ENCODE measurements around the gene SETD3.

Gene SETD3

GRCh38 chr14:99402950-99403349, 77.7 kb downstream of the SETD3 start:
- H3K27me3 ChIP-seq (ENCODE audit: low read depth, low read length): no peaks in the 10 kb centered on the region
- TF ChIP-seq EZH2phosphoT487 (IDR thresholded peaks at IDR 0.05; ENCODE audit: low read depth) (no peak), CTCF (IDR thresholded peaks at IDR 0.05; ENCODE audit: low read depth, low read length) (no peak)
- H3K9ac ChIP-seq (ENCODE audit: low read length): no peak overlapping the region
- no peak overlapping the region for H3K27ac ChIP-seq (ENCODE audit: low read length)
- no peak overlapping the region for H3K4me2 ChIP-seq (ENCODE audit: low read length)
- H4K20me1 ChIP-seq (ENCODE audit: insufficient read depth, low read length): no peaks in the 10 kb centered on the region
- H3K9me3 ChIP-seq (ENCODE audit: insufficient read depth, low read length): no peaks in the 10 kb centered on the region
- H3K36me3 ChIP-seq (replicated peaks; ENCODE audit: low read depth, low read length): peaks cover 27% of the 10 kb centered on the region
- no peaks in the 10 kb centered on the region for H3K79me2 ChIP-seq (ENCODE audit: low read length)
- H3K4me1 ChIP-seq (ENCODE audit: low read length): no peaks in the 10 kb centered on the region
- no peak overlapping the region for H2AFZ ChIP-seq (ENCODE audit: low read depth, low read length)
- H3K4me3 ChIP-seq (ENCODE audit: low read length): no peak overlapping the region

- TF ChIP-seq EZH2phosphoT487 (IDR thresholded peaks at IDR 0.05; ENCODE audit: low read depth) (no peak), CTCF (IDR thresholded peaks at IDR 0.05; ENCODE audit: low read depth, low read length) (no peak)
- Histone ChIP-seq H3K79me2 (ENCODE audit: low read length) (no peaks in the 10 kb centered on the region), H3K4me3 (ENCODE audit: low read length) (no peak overlapping the region), H3K27ac (ENCODE audit: low read length) (no peak overlapping the region), H3K27me3 (ENCODE audit: low read depth, low read length) (no peaks in the 10 kb centered on the region), H3K9me3 (ENCODE audit: insufficient read depth, low read length) (no peaks in the 10 kb centered on the region), H3K4me2 (ENCODE audit: low read length) (no peak overlapping the region), H3K36me3 (replicated peaks; ENCODE audit: low read depth, low read length) (peaks cover 27% of the 10 kb centered on the region), H4K20me1 (ENCODE audit: insufficient read depth, low read length) (no peaks in the 10 kb centered on the region), H3K9ac (ENCODE audit: low read length) (no peak overlapping the region), H2AFZ (ENCODE audit: low read depth, low read length) (no peak overlapping the region), H3K4me1 (ENCODE audit: low read length) (no peaks in the 10 kb centered on the region)
These were observed 78.4 kb downstream of the SETD3 start for GRCh38 chr14:99402285-99402648.

- TF ChIP-seq CTCF (IDR thresholded peaks at IDR 0.05; ENCODE audit: low read depth, low read length): no peak
- Histone ChIP-seq H3K9me3 (ENCODE audit: insufficient read depth, low read length) (no peaks in the 10 kb centered on the region), H3K79me2 (ENCODE audit: low read length) (no peaks in the 10 kb centered on the region), H3K27ac (ENCODE audit: low read length) (no peak overlapping the region), H3K4me1 (ENCODE audit: low read length) (no peaks in the 10 kb centered on the region), H2AFZ (ENCODE audit: low read depth, low read length) (no peak overlapping the region), H3K4me2 (ENCODE audit: low read length) (no peak overlapping the region), H4K20me1 (ENCODE audit: insufficient read depth, low read length) (no peaks in the 10 kb centered on the region), H3K36me3 (replicated peaks; ENCODE audit: low read depth, low read length) (peaks cover 27% of the 10 kb centered on the region), H3K4me3 (ENCODE audit: low read length) (no peak overlapping the region), H3K27me3 (ENCODE audit: low read depth, low read length) (no peaks in the 10 kb centered on the region), H3K9ac (ENCODE audit: low read length) (no peak overlapping the region)
These were observed 78.9 kb downstream of the SETD3 start for GRCh38 chr14:99401621-99402284.

GRCh38 chr14:99401211-99401610, 79.4 kb downstream of the SETD3 start:
- no peak overlapping the region for H3K4me3 ChIP-seq (ENCODE audit: low read length)
- no peak overlapping the region for H3K4me2 ChIP-seq (ENCODE audit: low read length)
- no peak overlapping the region for H3K27ac ChIP-seq (ENCODE audit: low read length)
- no peak overlapping the region for H3K9ac ChIP-seq (ENCODE audit: low read length)
- no peaks in the 10 kb centered on the region for H3K27me3 ChIP-seq (ENCODE audit: low read depth, low read length)
- no peaks in the 10 kb centered on the region for H3K79me2 ChIP-seq (ENCODE audit: low read length)
- no peak for TF ChIP-seq CTCF (IDR thresholded peaks at IDR 0.05; ENCODE audit: low read depth, low read length)
- TF ChIP-seq EZH2phosphoT487 (IDR thresholded peaks at IDR 0.05; ENCODE audit: low read depth): no peak
- no peak overlapping the region for H2AFZ ChIP-seq (ENCODE audit: low read depth, low read length)
- H4K20me1 ChIP-seq (ENCODE audit: insufficient read depth, low read length): no peaks in the 10 kb centered on the region
- H3K4me1 ChIP-seq (ENCODE audit: low read length): no peaks in the 10 kb centered on the region
- H3K36me3 ChIP-seq (replicated peaks; ENCODE audit: low read depth, low read length): peaks cover 27% of the 10 kb centered on the region
- no peaks in the 10 kb centered on the region for H3K9me3 ChIP-seq (ENCODE audit: insufficient read depth, low read length)

Measured in OCI-LY3 (cell line).